ENCODE results near the gene METTL6.

DNA sequence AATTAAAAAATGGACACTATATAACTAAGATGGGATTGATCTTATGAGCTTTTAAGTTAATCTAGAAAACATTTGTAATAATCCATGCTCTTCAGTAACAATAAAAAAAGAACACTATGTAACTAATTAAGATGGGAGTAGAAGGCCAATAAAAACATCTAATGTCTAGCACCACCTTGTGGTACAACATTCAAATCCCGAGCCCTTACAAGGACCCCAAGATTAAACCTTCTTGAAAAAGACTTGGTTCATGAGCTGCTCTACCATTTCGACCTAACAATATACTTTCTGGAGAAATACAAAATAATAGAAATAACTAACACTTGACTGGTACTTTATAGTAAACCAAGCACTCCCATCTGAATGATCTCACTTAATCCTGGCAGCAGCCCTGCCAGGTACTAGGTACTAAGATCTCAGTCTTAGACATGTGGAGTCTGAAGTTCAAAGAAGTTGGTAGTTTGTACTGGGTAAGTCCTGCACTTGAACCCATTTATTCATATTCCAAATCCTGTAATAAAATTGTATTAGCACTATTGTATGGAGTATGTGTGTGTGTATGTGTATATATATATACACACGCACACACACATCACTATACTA, 21.8 kb downstream of the METTL6 start:
- TF ChIP-seq SUZ12 (IDR thresholded peaks at IDR 0.05; ENCODE audit: extremely low read depth, insufficient read depth, insufficient read length) (no peak), ZNF274 (IDR thresholded peaks at IDR 0.05; ENCODE audit: low read depth, low read length) (no peak), YY1 (IDR thresholded peaks at IDR 0.05; ENCODE audit: insufficient read depth, insufficient read length) (no peak)

All from NT2/D1 (cell line).